SU-DHL-6 (cell line): ENCODE results near the gene CYP8B1.

Source experiments
- CTCF ChIP-seq: fragments of 200-600 bp; sonication (generic); IDR thresholded peaks from one replicate; pipeline ENCODE4 v1.5.1; 2017; ENCODE audit warnings: antibody characterized with exemption, mild to moderate bottlenecking, low read length, moderate library complexity; ENCODE audit not compliant: insufficient read depth, poor library complexity, severe bottlenecking
- EZH2phosphoT487 ChIP-seq: fragments of 200-600 bp; sonication (generic), shearing (Covaris generic); conservative IDR thresholded peaks from 2 replicates; pipeline ENCODE4 v1.6.1; 2018; ENCODE audit warnings: mild to moderate bottlenecking, antibody characterized with exemption, low read length, moderate library complexity, mixed read lengths

- no peak for TF ChIP-seq CTCF
- TF ChIP-seq EZH2phosphoT487 = no peak
These were observed 19.3 kb upstream of the CYP8B1 start for GRCh38 chr3:42894698-42895579.
